Measurements from ENCODE around the gene HSPA2.
A peak's percentile ranks its signal among the peaks of the same experiment; 100 is the strongest.

HSPA2 gene

GRCh38 chr14:64540208-64541202 lies at the start of gene HSPA2:
HSPA2 (plus strand) TSS chr14:64540741; CDS start chr14:64540850, 109 bp downstream.
- DNase-seq (ENCODE audit: low spot score), result peak; percentile 99

GRCh38 chr14:64491637-64492036 lies 48.9 kb upstream of the HSPA2 start:
- no peak for DNase-seq (ENCODE audit: low spot score)

DNA sequence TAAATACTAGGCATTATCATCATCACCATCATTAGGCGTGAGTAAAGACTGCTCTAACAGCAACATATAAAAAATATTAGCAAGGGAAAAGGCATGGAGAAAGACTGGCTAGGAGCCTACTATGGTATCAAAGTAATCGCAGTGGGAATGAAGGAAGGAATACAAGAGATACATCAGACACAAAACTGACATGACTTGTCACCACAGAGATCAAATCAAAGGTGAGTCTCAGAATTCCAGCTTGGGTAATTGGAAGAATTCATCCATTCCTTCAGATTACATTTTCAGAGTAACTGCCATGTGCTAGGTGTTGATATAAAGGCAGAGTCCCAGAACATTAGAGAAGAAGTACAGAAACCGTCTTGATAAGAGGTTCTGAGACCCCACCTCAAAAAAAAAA lies 47.1 kb upstream of the HSPA2 start:
- no peak for DNase-seq (ENCODE audit: low spot score)

- DNase-seq (ENCODE audit: low spot score), result no peak
These were observed 45.3 kb upstream of the HSPA2 start for GRCh38 chr14:64495252-64495651.

- DNase-seq (ENCODE audit: low spot score), result no peak
These were observed 43.8 kb upstream of the HSPA2 start for GRCh38 chr14:64496764-64497163.

GRCh38 chr14:64500088-64500487 lies 40.5 kb upstream of the HSPA2 start:
- no peak for DNase-seq (ENCODE audit: low spot score)

GRCh38 chr14:64501411-64502171 lies 39.0 kb upstream of the HSPA2 start:
- DNase-seq (ENCODE audit: low spot score), result no peak

DNA sequence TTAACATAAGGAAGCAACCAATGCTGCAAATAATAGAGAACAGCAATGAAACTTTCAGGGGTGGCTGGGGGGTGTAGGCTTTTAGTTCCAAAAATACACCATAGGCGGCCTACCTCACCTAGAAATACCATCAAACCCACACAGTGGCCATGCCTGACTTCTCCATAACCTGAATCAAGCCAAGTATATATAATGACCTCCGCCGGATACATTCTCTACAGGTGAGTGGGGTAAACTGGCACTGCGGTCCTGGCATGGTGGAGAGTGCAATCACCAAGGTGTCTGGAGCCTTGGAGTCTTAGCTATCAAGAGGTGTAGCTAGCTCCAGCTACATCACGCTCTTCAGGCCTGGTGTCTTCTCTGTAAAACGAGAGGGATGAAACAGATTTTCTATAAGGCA lies 38.1 kb upstream of the HSPA2 start:
- no peak for DNase-seq (ENCODE audit: low spot score)

- no peak for DNase-seq (ENCODE audit: low spot score)
These were observed 37.6 kb upstream of the HSPA2 start for GRCh38 chr14:64502887-64503433.

DNA sequence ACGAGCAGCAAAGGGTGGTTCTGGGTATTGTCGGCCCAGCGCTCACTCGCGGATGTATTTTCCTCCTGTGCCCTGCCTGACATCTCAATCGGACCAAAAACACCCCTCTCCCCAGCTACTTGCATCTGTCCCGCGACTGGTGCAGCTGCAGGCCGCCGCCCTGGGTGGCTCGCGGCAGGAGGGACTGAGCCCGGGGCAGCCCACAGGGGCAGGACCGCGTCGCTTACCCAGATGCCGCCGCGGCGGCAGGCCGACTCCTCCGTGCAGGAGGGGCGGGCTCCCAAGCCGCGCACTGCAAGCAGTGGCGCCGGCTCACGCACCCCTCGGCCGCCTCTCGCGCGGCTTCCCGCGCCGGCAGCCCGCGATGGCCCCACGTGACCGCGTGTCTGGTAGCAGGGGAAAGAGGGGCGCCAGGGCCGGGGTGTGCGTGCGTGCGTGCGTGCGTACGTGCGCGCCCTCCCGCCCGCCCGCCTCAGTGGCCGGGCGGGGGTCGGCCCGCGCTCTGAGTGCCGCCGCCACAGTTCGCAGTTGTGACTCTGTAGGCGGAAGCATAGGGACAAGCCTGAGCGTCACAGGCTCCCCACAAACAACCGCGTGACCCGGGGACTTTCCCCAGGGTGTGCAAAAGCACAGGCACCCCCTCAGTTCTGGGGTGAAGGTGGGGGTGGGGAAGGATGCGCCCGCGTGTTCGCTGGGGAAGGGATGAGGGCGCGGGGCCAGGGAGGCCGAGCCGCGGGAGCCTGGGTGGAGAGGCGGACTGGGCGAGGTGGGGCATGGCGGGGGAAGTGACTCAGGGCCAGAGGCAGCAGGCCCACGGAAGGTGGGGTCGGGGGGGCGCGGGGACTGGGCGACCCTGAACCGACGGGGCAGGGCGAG lies 36.9 kb upstream of the HSPA2 start, which contains the start of gene ZBTB25:
Gene ZBTB25, minus strand, starts transcription at position 405 of the 876 bp plus-strand sequence. CDS start 13,305 bp downstream, outside the sequence.
- peak; percentile 67 for DNase-seq (ENCODE audit: low spot score)

- peak; percentile 57 for DNase-seq (ENCODE audit: low spot score)
These were observed 36.1 kb upstream of the HSPA2 start, which contains the start of gene ZBTB1 for GRCh38 chr14:64504310-64504896. ZBTB1 (plus strand) TSS chr14:64504770; CDS start chr14:64521505, 16,735 bp downstream.

DNA sequence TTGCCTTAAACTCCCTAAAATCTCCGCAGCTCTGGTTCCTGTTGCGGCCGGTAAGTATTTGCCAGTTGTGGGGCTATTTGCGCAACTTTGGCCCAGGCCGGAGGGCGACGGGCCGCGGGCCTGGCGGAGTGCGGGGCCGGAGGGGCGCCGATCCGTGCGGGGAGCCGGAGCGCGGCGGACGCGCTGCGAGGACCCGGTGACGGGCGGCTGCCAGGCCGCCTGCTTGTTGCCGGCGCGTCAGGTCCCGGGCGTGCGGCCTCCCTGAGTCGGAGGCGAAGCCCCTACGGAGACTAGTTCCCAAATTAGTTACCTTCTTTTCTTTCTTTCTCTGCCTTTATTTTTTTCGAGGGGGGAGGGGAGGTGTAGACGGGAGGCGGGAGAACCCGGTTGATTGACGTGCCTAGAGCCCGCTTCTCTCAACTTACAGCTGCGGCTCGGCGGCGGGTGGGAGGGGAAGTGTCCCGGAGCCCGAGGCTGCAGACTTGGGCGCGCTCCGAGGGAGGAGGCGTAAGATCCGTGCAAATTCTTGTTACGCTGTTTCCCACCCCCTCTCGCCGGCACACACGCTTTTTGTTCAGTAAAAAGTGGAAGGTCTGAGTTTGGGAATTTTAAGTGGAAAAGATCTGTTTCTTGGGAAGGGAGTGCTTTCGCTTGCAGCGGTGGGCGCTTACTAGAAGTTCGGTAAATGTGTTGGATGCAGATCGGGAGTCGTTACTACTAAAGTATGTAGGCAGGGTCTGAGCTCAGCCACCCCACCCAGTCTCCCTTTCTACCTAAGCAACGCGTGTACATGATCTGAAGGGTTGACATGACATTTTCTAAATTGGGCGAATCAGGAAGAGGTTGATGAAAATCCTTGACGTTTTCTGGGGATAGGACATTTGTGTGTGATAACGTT lies 35.4 kb upstream of the HSPA2 start:
- DNase-seq (ENCODE audit: low spot score), result peak; percentile 72

DNA sequence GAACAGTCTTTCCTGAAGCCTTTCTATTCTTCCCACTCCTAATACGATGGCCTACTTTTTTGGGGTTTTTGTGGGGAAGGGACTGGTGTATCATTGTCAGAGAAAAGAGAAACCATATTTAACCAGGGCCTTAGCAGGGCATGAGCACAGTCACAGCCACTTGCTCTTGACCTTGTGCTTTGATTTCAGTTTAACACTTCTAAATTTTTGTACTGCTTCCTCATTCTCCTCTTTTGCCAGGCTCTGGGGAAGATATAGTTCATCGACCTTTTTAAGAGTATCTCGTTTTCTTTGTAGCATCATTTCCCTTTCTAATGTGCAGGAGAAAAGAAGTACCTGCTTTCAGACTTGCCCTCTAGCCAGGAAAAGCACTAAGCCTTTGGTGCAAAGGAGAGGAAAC lies 33.8 kb upstream of the HSPA2 start:
- DNase-seq (ENCODE audit: low spot score), result no peak

DNA sequence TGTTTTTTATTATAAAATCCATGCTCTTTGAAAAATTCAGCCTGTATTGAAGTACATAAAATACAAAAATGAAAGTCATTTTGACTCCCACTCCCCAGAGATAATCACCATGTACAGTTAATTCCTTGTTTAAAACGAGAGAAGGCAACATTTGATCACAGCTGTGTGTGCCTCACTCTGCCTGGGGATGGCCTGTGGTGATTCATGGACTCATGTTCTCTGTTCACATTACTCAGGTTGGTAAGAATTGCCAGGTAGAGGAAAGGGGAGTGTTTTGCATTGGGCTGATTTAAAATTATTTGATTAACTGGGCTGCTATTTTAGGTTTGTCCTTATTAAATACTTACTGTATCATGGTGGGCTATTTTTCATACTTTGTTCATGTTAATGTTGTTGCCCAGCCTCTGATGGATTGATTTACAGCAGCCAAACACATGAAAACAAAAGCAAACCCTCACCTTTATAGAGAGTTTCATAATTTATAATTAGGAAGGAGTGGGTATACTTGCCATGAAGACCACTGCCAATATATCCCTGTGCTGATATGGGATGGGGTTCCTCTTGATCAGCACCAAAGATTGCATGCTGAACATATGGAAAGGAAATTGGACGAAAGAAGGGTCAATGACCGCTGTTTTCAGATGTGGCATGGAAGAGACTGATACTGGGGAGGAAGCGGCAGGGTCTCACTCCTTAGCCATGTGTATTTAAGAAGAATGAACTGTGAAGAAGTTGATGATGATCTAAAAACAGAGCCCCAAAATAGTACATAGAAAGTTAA lies 33.0 kb upstream of the HSPA2 start:
- DNase-seq (ENCODE audit: low spot score), result no peak

DNA sequence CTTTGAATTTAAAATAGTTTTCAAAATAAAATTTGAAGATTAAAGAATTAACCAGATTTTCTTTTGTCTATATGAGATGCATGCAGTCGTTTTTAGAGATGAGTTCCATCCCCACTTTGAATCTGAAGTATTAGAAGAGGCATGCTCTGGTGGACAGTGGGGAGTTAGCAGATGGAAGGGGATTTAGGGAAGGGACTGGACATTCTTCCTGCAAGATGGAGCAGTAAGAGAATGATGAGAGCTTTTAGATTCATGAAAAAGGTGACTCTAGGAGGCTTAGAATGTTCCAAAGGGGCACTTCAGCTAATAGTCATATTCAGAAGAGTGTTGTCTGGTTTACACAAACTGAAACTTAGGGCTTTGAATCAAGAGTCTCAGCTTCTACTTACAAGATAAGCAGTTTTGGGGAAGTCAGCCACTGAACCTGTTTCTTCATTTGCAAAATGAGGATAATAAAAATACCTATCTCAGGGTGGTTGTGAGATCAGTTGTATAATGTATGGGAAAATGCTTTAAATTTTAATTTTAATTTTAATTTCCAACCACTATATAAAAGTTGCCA lies 32.2 kb upstream of the HSPA2 start:
- DNase-seq (ENCODE audit: low spot score), result no peak

DNA sequence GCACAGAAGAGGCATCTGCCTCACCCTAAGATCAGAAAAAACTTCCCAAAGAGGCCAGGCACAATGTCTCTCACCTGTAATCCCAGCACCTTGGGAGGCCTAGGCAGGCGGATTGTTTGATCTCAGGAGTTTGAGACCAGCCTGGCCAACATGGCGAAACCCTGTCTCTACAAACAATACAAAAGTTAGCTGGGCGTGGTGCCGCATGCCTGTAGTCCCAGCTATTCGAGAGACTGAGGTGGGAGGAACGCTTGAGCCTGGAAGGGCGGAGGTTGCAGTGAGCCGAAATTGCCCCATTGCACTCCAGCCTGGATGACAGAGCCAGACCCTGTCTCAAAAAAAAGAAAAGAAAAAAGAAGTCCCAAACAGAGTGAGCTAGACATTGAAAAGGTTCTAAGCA lies 31.5 kb upstream of the HSPA2 start:
- DNase-seq (ENCODE audit: low spot score), result no peak

GRCh38 chr14:64510825-64511671 lies 29.5 kb upstream of the HSPA2 start:
- no peak for DNase-seq (ENCODE audit: low spot score)

DNA sequence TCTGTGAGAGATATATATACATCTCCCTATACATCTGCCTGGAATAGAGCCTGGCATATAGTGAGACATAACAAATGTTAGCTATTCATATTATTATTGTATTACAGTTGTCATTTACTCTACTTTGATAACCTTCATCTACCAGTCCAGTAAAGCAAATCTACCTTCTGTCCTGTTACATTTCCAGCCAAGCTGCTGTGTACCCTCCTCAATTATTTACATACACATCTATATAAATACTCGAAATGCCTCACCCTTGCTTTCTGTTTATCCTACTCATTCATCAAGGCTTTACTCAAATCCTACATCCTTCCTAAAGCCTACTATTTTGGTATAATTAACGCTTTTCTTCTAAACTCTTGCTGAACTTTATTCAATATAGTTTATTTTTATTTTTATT lies 27.3 kb upstream of the HSPA2 start:
- DNase-seq (ENCODE audit: low spot score), result no peak
